Ascending aorta (tissue), 2 donors: ENCODE data around the gene BUD31. TPM values are rescaled to one million over a fixed set of nuclear protein-coding genes. Genes with fewer than 3 reads are reported as not detected.
"Not testable (repeated sequence)": the region's sequence is repeated elsewhere in the genome, so short reads cannot be mapped to it uniquely, and the experiment has no call there.

Source experiments
- DNase-seq, 2 donors: peaks; one replicate each; pipeline ENCODE4 v3.0.0-alpha.2; 2019; ENCODE audit warnings: low spot score in 2 of 2
- H3K27ac ChIP-seq, 2 donors: fragments of 200-600 bp; sonication (generic); one replicate each; pipeline ENCODE4 v1.5.1; 2016 to 2017; ENCODE audit warnings: mild to moderate bottlenecking in 1 of 2
- H3K27me3 ChIP-seq: fragments of 200-600 bp; sonication (generic); one replicate; pipeline ENCODE4 v1.5.1; 2017
- H3K36me3 ChIP-seq, 2 donors: fragments of 200-600 bp; sonication (generic); one replicate each; pipeline ENCODE4 v1.5.1; 2016
- H3K4me1 ChIP-seq, 2 donors: fragments of 200-600 bp; sonication (generic); one replicate each; pipeline ENCODE4 v1.5.1; 2016 to 2017; ENCODE audit warnings: mild to moderate bottlenecking in 1 of 2
- H3K4me3 ChIP-seq, 2 donors: fragments of 200-600 bp; sonication (generic); one replicate each; pipeline ENCODE4 v1.5.1; 2016 to 2017; ENCODE audit warnings: mild to moderate bottlenecking in 1 of 2
- H3K9me3 ChIP-seq, 2 donors: fragments of 200-600 bp; sonication (generic); one replicate each; pipeline ENCODE4 v1.5.1; 2016
- CTCF ChIP-seq, 3 experiments: fragments of 200-600 bp in 2 of 3; fragments of 450-650 bp in 1 of 3; sonication (generic) in 2 of 3; IDR thresholded peaks; one replicate each; pipeline ENCODE4 v1.5.1; 2016 to 2019; ENCODE audit warnings: antibody characterized with exemption in 3 of 3, mild to moderate bottlenecking in 1 of 3, moderate library complexity in 1 of 3
- intact Hi-C: fragments of 100-400 bp; cut with DNase I; formaldehyde crosslinking; loops from one replicate; pipeline ENCODE4 v1.15.1; 2023
- total RNA-seq: library from RNA; depleted of rRNA; stranded (reverse); fragments of >200 nt; gene quantifications from one replicate; pipeline ENCODE4 v1.1.0, GENCODE V29; 2016

The BUD31 gene
- total RNA-seq, 1 donor from 2014 or later, result 41.3 TPM

GRCh38 chr7:99384523-99384922 is 24.2 kb upstream of the BUD31 start:
- Histone ChIP-seq H3K4me3 (no peak overlapping the region), H3K9me3 (no peaks in the 10 kb centered on the region), H3K27ac (no peak overlapping the region), H3K4me1 (peaks cover 17 to 24% of the 10 kb centered on the region in 2 donors), H3K36me3 (peaks cover 32 to 34% of the 10 kb centered on the region in 2 donors), H3K27me3 (no peaks in the 10 kb centered on the region)
- intact Hi-C loops, result no loop called here
- no peak for TF ChIP-seq CTCF (IDR thresholded peaks at IDR 0.05)
- no peak for DNase-seq

- H3K4me1 ChIP-seq, result peaks cover 6 to 13% of the 10 kb centered on the region in 2 donors
- H3K4me3 ChIP-seq, result no peak overlapping the region
- intact Hi-C loops, result no loop called here
- TF ChIP-seq CTCF (IDR thresholded peaks at IDR 0.05), result no peak
- no peak for DNase-seq
- no peaks in the 10 kb centered on the region for H3K27me3 ChIP-seq
- H3K9me3 ChIP-seq, result no peaks in the 10 kb centered on the region
- peaks cover 42 to 44% of the 10 kb centered on the region in 2 donors for H3K36me3 ChIP-seq
- H3K27ac ChIP-seq, result no peak overlapping the region
These were observed 23.2 kb upstream of the BUD31 start for GRCh38 chr7:99385564-99385963.

GRCh38 chr7:99386584-99387238 is 22.1 kb upstream of the BUD31 start:
- peaks cover 0 to 3% of the 10 kb centered on the region in 2 donors for H3K4me1 ChIP-seq
- H3K27me3 ChIP-seq, result no peaks in the 10 kb centered on the region
- H3K27ac ChIP-seq, result no peak overlapping the region
- TF ChIP-seq CTCF (IDR thresholded peaks at IDR 0.05), result peak in 1 of 3 experiments; percentile 28
- no peak overlapping the region for H3K4me3 ChIP-seq
- H3K36me3 ChIP-seq, result peaks cover 52 to 54% of the 10 kb centered on the region in 2 donors
- intact Hi-C loops, result no loop called here
- no peaks in the 10 kb centered on the region for H3K9me3 ChIP-seq
- DNase-seq, result no peak

GRCh38 chr7:99387239-99387635 is 21.5 kb upstream of the BUD31 start:
- H3K4me3 ChIP-seq, intact Hi-C loops, DNase-seq, H3K27ac ChIP-seq, H3K9me3 ChIP-seq, H3K4me1 ChIP-seq, H3K27me3 ChIP-seq: not testable (repeated sequence)
- H3K36me3 ChIP-seq, result peaks cover 52 to 54% of the 10 kb centered on the region in 2 donors

GRCh38 chr7:99387912-99388311 is 20.9 kb upstream of the BUD31 start:
- Histone ChIP-seq H3K36me3 (peaks cover 52 to 54% of the 10 kb centered on the region in 2 donors), H3K4me3 (no peak overlapping the region), H3K4me1 (peaks cover 6 to 7% of the 10 kb centered on the region in 2 donors), H3K27ac (no peak overlapping the region), H3K27me3 (no peaks in the 10 kb centered on the region), H3K9me3 (no peaks in the 10 kb centered on the region)
- no peak for TF ChIP-seq CTCF (IDR thresholded peaks at IDR 0.05)
- intact Hi-C loops, result no loop called here
- no peak for DNase-seq

DNA sequence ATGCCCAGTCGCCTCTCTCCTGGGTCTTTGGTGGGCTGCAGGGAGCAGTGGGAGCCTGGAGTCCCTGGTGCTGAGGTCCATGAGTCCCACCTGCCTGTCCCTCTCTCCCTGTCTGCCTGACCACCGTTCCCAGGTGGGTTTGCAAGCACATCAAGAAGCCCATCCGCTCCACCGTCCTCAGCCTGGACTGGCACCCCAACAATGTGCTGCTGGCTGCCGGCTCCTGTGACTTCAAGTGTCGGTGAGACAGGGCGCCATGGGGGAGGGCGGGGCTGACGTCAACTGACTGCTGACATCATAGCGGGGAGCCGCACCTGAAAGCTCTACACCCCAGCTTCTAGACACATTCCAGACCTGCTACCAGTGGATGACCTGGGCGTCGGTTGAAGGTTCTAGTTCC is 19.0 kb upstream of the BUD31 start:
- Histone ChIP-seq H3K27ac (no peak overlapping the region), H3K4me1 (peaks cover 8 to 11% of the 10 kb centered on the region in 2 donors), H3K36me3 (peaks cover 52 to 63% of the 10 kb centered on the region in 2 donors), H3K4me3 (no peak overlapping the region), H3K9me3 (no peaks in the 10 kb centered on the region), H3K27me3 (no peaks in the 10 kb centered on the region)
- DNase-seq, result no peak
- TF ChIP-seq CTCF (IDR thresholded peaks at IDR 0.05), result no peak
- intact Hi-C loops, result no loop called here
